ENCODE results near the gene OR10H1.
"Not testable (repeated sequence)": the region's sequence is repeated elsewhere in the genome, so short reads cannot be mapped to it uniquely, and the experiment has no call there.

Gene OR10H1, protein sequence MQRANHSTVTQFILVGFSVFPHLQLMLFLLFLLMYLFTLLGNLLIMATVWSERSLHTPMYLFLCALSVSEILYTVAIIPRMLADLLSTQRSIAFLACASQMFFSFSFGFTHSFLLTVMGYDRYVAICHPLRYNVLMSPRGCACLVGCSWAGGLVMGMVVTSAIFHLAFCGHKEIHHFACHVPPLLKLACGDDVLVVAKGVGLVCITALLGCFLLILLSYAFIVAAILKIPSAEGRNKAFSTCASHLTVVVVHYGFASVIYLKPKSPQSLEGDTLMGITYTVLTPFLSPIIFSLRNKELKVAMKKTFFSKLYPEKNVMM

DNA sequence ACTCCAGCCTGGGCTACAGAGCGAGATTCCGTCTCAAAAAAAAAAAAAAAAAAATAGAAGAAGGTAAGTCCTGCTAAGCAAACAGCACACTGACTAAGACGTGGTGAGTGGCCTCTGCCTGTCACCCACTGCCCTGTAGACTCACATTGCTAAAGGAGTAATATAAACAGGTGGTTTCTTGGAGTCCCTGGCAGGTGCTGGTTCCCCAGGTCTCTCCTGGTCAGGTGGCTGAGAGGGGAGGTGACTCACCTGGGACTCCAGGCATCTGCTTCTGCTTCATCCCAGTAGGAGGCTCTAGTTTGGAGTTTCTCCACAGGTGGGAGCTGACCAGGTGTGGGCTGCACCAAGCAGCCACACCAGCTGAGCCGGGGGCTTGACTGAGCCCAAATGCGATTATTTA, at the start of gene OR10H1:
OR10H1 (minus strand) TSS at position 359 of the 400 bp plus-strand sequence. CDS start 7,627 bp downstream, outside the sequence.
- no peak for DNase-seq

DNA sequence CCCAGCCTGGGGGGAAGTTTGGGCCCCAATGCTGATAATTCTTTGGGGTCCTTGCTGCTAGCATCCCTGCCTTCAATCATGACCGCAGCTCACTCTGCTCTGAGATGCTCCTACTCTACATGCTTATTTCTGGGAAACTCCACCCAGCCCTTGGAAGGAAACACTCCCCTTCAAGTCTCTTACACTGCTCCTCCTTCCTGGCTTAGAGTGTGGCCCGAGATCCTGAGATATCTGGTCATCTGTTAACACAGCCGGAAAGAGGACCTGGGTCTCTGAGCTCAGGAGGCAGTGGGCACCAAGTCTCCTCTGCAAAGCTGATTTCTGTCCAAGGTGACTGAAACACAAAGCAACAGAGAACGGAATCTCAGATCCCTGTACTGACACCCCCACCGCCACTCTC, 49.4 kb upstream of the OR10H1 start:
- DNase-seq, result no peak

DNA sequence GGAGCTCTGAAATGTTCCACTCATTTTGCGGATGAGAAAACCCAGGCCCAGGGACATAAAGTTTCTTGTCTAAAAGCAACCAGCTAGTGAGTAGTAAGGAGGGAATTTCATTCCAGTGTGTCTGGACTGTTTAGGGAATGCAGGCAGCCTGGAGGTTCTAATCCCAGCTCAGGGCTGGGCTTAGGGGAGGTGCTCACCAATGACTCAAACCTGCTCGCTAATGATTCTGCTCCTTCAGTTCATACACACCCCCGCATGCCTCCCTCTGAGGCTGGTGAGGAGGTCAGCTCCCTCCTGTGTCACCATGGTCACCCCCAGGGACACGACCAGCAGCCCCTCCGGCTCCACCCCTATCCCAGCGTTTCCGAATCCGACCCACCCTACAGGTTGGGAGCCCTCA, 47.8 kb upstream of the OR10H1 start:
- DNase-seq, result no peak

DNA sequence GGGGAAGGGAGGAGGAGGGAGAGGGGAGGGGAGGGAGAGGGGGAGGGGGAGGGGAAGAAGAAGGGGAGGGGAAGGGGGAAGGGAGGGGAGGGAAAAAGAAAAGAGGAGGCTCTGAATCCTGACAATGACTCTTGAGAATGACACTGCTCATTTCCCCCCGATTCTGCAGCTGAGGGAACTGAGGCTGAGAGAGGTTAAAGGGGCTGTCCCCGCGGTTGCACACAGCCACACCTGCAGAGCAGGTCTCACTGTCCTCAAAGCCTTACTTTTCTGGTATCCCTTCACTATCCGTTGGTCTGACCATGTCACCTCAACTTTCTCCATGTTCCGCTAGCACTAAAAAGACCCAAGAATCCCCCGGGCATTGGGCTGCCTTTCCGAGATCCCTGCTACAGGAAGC, 47.0 kb upstream of the OR10H1 start:
- no peak for DNase-seq

DNA sequence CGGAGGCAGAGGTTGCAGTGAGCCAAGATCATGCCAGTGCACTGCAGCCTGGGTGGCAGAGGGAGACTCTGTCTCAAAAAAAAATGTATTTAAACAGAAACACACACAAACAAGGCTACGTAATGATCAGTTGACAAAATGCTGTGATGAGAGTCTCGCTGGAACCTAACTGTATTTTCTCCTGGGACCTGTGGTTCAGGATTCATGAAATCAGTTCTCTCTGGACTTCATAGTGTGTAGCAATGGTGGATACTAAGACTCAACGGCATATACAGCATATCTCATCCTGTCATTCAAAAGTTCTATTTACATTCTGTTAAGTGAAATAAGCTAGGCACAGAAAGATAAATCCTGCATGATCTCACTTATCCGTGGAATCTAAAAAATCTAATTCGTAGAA, 45.1 kb upstream of the OR10H1 start:
- no peak for DNase-seq

DNA sequence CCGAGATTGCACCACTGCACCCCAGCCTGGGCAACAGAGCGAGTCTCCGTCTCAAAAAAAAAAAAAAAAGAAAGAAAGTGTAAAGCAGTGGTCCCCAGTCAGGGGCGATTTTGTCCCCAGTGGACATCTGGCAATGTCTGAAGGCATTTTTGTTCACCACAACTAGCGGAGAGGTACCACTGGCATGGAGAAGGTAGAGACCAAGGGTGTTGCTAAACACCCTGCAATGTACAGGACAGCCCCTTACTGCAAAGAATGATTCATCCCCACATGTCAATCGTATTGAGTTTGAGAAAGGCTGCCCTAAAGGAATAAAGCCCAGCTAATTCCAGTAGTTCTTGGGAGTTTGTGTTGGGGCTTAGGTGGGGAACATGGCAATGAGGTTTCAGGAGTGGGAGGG, 43.7 kb upstream of the OR10H1 start:
- no peak for DNase-seq

DNA sequence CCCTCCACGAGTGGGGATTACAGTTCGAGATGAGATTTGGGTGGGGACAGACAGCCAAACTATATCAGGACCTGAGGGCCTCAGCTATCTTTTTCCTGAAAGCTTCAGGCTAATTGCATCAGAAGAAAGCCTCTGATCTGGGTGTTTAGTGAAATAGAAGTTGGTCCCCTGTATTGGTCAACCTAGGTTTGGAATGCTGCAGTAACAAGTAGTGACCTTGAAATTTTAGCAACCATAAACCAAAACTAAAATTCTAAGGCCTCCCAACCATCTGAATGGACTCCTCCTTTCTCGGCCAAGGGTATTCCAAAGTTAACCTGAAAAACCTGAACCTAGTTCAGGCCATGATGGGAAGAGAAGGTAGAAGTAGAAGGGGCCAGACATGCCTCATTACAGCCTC, 34.9 kb upstream of the OR10H1 start:
- DNase-seq, result no peak

DNA sequence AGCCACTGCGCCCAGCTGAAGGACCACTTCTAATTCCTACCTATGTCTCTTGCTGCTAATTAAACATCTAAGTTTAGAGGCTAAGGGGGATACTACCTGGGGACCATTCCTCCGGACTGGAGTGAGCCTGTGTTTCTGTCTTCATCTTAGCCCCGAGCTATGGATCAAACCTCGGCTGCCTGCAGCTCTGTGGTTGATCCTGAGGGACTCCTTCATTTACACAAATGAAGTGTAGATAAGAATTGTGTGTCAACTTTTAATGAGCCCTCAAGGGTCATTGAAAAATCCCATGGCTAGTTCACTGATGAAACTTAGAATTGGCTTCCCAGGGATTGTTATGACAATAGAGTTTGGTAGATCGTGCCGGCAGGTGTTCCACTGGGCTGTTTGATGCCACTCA, 31.5 kb upstream of the OR10H1 start:
- no peak for DNase-seq

DNA sequence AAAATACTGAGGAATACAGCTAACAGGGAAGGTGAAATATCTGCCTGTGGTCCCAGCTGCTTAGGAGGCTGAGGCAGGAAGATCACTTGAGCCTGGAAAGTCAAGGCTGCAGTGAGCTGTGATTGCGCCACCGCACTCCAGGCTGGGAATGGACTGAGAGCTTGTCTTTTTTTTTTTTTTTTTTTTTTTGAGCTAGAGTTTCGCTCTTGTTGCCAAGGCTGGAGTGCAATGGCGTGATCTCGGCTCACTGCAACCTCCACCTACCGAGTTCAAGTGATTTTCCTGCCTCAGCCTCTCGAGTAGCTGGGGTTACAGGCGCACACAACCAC, 28.4 kb upstream of the OR10H1 start:
- DNase-seq, result not testable (repeated sequence)

DNA sequence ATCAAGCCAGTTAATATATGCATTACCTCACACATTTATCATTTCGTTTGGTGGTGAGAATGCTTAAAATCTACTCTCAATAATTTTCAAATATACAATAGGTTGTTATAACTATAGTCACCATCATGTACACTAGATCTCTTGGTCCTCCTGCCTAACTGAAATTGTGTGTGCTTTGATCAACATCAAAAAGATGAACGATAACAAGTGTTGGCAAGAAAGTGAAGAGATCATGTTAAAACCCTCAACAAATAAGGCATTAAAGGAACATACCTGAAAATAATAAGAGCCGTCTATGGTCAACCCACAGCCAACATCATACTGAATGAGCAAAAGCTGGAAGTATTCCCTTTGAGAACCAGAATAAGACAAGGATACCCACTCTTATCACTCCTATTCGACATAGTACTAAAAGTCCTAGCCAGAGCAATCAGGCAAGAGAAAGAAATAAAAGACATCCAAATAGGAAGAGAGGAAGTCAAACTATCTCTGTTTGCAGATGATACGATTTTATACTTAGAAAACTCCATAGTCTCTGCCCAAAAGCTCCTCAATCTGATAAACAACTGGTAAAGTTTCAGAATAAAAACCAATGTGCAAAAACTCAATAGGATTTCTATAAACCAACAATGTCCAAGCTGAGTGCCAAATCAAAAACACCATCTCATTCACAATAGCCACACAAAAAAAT, 27.9 kb upstream of the OR10H1 start:
- no peak for DNase-seq

DNA sequence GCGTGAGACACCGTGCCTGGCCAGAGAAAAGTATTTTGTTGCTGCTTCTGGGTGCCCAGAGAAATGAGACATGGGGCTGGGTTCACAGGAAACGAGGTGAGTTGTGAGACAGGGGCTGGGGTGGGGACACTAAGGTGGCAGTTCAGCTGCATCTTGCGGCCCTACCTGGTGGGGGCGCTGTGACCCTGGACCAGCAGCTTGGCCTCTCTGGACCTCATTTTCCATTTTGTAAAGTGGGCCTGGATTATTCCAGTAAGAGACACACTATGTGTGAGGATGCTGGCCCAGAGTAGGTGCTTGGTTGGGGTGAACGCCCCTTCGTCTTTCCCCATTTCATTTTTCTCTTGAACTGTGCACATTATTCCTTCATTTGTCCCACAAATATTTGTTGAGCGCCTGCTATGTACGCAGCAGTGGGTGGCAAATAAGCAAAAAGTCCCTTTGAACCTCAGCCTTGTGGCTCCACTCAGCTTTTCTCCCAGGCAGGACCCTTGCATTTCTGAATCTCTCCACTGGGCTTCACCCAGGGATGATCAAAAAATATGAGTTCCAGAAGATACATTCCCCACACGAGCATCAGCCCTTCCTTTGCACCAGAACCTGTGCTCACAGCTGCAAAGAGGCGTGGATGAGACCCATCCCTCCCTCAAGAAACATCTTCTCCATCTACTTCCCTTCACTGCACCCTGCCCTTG, 26.6 kb upstream of the OR10H1 start:
- DNase-seq, result no peak

DNA sequence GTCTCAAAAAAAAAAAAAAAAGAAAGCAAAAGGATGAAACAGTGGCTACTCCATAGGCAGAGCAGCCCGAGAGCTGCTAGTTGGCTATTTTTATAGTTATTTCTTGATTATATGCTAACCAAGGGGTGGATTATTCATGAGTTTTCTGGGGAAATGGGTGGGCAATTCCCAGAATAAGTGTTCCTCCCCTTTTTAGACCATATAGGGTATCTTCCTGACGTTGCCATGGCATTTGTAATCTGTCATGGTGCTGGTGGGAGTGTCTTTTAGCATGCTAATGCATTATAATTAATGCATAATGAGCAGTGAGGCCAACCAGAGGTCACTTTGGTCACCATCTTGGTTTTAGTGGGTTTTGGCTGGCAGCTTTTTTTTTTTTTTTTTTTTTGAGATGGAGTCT, 25.4 kb upstream of the OR10H1 start:
- no peak for DNase-seq

DNA sequence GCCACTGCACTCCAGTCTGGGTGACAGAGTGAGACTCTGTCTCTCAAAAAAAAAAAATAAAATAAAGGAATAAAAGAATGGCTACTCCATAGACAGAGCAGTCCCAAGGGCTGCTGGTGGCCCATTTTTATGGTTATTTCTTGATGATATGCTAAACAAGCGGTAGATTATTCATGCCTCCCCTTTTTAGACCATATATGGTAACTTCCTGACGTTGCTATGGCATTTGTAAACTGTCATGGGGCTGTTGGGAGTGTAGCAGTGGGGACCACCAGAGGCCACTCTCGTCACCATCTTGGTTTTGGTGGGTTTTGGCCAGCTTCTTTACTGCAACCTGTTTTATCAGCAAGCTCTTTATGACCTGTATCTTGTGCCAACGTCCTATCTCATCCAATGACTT, 24.4 kb upstream of the OR10H1 start:
- DNase-seq, result not testable (repeated sequence)

DNA sequence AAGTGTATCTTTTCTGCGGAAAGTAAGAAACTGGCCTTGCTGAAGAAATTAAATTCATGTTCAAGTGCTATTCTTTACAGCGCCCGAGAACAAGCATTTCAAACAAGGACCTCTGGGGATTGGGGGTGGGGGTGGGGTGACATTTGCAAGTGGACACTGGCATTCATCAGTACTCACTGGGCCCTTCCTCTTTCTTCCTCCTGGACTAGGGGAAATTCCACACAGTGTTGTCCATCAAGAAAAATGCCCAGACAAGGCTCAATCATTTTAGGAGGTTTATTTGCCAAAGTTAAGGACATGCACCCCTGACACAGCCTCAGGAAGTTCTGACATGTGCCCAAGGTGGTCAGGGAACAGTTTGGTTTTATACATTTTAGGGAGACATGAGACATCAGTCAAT, 22.9 kb upstream of the OR10H1 start:
- no peak for DNase-seq

DNA sequence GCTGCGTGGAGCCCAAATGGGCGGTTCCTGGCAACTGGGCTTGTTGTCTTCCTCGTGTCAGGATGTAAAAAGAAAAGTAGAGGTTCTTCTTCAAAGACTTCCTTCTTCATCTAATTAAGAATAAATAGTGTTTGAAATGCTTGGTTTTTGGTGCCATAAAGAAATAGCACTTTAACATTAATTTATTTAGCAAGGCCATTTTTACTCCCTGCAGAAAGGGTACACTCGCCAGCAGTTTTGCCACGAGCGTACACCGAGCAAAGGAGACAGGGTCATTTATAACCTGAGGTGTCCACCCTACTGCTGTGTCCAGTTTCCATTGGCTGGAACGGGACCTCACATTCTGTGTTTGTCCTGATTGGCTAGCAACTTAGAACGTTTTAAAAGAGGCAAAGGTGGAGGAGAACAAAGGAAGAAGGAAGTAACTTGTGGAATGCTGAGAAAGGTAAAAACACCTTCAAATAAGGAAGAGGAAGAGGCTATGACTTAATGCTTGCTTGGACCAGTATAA, 21.8 kb upstream of the OR10H1 start:
- no peak for DNase-seq

DNA sequence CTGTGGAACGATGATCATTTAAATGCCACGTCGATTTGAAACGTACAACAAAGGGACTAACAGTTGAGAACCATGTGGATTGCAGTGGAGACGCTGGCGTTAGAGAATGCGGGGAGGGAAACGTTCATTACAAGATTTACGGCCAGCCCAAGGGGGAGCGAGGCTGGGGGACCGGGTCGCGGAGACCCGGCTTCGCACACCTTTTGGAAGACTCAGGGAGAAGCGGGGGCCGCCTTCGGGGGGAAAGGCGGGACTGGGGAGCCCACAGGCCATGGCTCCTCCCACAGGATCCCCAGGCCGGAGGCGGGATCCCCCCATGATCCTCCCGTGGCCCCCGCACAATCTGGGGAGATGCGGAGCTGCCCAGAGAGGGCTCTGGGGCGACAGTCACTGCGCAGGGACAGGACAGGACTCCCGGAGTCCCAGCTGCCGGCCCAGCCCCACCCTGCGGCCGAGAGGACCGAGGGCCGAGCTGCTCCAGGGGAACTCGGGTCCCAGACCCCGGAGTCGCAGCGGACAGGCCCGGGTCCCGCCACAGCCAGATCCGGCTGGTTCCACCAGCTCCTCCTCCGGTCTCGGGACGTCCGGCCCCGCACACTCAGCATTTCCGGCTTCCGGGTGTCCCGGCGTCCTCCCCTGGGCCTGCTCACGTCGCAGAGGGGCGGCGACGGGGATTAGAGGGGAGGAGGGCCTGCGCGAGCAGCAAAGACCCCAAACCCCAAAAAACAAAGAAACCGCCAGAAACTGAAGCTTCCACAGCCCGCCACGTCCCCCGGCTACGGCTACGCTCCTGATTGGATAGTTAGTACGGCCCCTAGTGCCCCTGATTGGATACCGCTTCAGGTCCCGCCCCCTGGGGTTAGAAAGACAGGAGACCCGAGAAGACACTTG, 21.1 kb upstream of the OR10H1 start:
- DNase-seq, result peak; percentile 81 to 93 (median 92)

DNA sequence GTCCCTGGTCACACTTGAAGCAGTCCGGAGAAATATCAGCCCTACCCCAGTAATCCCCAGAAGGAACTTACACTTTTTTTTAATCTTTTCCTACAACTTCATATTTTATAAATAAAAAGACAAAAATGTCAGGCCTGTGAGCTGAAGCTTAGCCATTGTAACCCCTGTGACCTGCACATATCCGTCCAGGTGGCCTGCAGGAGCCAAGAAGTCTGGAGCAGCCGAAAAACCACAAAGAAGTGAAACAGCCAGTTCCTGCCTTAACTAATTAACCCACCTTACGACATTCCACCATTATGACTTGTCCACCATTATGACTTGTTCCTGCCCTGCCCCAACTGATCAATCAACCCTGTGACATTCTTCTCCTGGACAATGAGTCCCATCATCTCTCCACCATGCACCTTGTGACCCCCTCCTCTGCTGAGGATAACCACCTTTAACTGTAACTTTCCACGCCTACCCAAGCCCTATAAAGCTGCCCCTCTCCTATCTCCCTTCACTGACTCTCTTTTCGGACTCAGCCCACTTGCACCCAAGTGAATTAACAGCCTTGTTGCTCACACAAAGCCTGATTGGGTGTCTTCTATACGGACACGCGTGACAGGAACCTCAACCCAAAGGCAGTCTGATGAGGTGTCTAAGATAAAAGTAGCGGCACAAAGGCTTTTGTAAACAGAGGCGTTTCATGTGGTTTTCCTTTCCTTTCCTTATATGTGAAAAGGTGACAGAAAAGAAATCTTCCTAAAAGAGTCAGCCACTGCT, 20.3 kb upstream of the OR10H1 start:
- DNase-seq, result peak in 2 of 4 experiments; percentile 23 to 41

DNA sequence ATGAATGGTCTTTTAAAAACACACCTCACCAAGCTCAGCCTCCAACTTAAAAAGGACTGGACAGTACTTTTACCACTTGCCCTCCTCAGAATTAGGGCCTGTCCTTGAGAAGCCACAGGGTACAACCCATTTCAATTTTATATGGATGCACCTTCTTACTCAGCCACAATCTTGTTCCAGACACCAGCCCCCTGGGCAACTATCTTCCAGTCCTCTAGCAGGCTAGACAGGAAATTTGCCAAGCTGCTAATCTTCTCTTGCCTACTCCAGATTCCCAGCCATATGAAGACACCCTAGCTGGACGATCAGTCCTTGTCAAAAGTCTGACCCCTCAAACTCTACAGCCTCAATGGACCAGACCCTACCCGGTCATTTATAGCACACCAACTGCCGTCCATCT, 18.8 kb upstream of the OR10H1 start:
- not testable (repeated sequence) for DNase-seq

DNA sequence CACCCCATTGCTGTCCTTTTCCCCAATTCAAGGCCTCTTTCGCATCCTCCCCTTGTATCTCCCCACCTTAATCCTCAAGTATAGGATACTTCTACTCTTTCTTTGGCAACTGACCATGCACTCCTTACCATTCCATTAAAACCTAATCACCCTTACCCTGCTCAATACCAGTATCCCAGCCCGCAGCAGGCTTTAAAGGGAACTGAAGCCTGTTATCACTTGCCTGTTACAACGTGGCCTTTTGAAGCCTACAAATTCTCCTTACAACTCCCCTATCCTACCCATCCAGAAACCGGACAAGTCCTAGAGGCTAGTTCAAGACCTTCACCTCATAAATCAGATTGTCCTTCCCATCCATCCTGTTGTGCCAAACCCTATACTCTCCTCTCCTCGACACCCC, 16.2 kb upstream of the OR10H1 start:
- no peak for DNase-seq

DNA sequence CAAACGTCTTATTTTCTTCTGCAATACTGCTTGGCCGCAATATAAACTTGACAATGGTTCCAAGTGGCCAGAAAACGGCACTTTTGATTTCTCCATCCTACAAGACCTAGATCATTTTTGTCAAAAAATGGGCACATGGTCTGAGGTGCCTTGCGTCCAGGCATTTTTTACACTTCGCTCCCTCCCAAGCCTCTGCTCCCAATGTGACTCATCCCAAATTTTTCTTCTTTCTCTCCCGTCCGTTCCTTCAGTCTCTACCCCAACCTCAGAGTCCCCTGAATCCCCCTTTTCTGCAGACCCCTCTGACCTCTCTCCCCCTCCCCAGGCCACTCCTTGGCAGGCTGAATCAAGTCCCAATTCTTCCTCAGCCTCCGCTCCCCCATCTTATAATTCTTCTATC, 14.3 kb upstream of the OR10H1 start:
- DNase-seq, result no peak

DNA sequence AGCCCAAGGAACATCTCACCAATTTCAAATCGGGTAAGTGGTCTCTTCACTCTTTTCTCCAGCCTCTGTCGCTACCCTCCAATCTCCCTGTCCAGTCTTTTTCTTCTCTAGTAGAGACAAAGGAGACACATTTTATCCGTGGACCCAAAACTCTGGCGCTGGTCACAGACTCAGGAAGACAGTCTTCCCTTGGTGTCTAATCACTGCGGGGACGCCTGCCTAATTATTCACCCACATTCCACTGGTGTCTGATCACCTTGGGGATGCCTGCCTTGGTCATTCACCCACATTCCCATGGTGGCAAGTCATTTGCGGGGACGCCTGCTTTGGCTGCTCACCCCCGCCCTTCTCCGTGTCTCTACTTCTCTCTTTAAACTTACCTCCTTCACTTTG, 13.8 kb upstream of the OR10H1 start:
- no peak for DNase-seq
